GM12801 (cell line): ENCODE data around the gene FOSL2.

Experiments used
- TF ChIP-seq, protein P1 (sequence below): IDR thresholded peaks from one replicate; pipeline ENCODE4 v1.5.1; 2011; ENCODE audit warnings: control low read depth; ENCODE audit not compliant: insufficient read length; ENCODE audit errors: extremely low read depth

Gene FOSL2

DNA sequence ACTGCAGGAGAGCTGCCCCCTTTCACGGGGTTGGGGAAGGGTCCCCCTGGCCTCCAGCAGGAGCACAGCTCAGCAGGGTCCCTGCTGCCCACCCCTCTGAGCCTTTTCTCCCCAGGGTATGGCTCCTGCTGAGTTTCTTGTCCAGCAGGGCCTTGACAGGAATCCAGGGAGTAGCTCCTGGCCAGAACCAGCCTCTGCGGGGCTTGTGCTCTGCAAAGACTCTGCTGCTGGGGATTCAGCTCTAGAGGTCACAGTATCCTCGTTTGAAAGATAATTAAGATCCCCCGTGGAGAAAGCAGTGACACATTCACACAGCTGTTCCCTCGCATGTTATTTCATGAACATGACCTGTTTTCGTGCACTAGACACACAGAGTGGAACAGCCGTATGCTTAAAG is 21.2 kb downstream of the FOSL2 start:
- TF ChIP-seq, protein P1, sequence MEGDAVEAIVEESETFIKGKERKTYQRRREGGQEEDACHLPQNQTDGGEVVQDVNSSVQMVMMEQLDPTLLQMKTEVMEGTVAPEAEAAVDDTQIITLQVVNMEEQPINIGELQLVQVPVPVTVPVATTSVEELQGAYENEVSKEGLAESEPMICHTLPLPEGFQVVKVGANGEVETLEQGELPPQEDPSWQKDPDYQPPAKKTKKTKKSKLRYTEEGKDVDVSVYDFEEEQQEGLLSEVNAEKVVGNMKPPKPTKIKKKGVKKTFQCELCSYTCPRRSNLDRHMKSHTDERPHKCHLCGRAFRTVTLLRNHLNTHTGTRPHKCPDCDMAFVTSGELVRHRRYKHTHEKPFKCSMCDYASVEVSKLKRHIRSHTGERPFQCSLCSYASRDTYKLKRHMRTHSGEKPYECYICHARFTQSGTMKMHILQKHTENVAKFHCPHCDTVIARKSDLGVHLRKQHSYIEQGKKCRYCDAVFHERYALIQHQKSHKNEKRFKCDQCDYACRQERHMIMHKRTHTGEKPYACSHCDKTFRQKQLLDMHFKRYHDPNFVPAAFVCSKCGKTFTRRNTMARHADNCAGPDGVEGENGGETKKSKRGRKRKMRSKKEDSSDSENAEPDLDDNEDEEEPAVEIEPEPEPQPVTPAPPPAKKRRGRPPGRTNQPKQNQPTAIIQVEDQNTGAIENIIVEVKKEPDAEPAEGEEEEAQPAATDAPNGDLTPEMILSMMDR = no peak

DNA sequence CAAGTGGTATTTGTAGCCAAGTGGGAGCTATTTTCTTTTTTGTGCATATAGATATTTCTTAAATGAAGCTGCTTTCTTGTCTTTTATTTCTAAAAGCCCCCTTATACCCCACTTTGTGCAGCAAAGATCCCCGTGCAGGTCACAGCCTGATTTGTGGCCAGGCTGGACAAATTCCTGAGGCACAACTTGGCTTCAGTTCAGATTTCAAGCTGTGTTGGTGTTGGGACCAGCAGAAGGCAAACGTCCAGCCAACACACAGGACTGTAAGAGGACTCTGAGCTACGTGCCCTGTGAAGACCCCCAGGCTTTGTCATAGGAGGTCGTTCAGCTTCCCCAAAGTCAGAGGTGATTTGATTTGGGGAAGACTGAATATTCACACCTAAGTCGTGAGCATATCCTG is 21.9 kb downstream of the FOSL2 start:
- TF ChIP-seq, protein P1 = no peak

DNA sequence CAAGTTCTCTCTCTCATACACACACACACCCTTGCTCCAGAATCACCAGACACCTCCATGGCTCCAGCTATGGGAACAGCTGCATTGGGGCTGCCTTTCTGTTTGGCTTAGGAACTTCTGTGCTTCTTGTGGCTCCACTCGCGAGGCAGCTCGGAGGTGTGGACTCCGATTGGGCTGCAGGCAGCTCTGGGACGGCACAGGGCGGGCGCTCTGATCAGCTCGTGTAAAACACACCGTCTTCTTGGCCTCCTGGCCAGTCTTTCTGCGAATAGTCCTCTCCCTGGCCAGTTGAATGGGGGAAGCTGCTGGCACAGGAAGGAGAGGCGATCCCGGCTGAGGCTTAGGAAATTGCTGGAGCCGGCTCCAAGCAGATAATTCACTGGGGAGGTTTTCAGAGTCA is 22.4 kb downstream of the FOSL2 start:
- TF ChIP-seq, protein P1 = no peak

DNA sequence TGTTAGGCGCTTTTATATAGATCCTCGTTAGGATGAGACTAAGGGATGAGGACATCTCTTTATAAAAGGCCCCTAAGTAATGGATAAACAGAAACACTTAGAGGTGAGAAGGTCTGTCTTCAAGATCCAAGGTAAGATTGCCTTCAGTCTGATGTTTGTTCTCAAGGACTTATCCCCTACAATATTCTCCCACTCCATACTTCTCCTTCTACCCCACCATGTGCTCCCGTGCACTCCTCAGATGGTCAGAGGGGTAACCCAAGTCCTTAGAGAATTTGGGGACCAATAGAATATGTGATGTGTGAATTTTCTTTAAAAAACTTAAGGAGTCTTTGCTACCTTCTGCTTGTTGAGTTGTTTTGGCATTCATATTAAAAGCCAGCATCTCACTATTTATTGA is 23.1 kb downstream of the FOSL2 start:
- TF ChIP-seq, protein P1 = no peak

DNA sequence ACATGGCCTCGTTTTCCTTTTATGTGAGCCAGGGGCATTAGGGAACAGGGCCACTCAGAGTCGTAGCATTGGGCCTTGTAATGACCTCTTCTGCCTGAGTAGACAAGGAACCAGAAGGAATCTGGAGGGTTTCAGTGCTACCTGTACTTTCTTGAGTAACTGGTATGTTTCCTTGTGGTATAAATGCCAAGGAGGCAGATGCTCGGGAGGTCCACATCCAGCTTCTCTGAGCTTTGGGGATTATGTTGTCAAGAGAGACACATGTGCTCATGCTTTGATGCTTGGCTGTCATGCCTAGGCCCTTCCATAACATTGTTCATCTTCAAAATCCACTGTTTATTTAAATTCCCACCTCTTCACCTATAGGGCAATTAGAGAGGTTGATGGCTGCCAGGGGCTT is 26.3 kb downstream of the FOSL2 start:
- TF ChIP-seq, protein P1 = no peak

DNA sequence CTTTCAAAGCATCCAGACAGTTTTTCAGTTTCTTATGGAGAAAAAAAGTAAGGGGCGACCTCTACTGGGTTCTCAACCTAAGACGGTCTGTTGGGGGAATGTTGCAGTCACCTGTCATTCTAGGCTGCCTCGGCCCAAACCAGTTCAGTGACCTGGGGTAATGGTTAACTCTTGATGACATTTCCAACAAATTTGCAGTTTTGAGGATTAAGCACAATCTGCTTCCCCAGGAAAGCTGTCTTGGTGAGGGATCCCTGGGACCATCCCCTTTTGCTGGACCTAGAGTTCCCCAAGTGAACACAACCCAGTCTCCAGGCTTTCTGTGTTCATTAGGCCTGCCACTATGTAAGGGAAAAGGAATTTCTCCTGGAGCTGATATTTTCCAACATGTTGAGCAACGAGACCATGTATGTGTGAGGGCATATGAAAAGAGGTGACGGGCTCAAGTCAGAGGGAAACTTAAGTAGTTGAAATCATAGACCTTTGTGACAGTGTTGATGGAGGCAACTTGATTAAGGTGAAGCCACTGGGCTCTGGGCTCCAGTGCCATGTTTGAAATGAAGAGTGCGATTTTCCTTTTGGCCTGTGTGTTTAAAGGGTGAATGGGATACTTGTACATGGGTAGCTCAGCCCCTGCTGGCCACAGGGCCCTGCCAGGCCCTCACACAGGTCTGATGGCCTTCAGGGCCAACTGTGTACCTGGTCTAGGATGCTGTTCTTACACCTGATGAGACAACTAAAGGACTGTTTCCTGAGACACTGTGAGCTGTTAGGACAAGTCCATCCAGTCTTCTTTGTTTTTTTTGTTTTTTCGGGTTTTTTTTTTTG is 27.0 kb downstream of the FOSL2 start:
- TF ChIP-seq, protein P1 = no peak

DNA sequence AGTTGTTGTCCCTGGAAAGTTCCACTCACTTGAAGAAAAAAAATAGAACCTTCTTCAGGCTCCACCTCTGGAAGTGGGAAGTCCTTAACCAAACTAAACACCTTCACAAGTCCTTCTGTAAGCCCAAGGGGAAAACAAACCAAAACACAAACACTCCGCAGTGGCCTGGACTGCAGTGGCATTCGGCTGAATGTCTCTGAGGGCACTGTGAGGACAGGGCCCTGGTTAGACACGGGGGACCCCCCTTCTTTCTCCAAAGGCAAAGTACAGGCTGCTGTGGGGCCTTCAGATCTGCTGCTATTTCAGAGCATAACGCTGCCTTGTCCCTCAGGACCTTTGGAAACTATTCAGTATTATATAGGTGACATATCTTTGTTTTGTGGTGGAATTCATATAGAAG is 28.1 kb downstream of the FOSL2 start:
- TF ChIP-seq, protein P1 = no peak
